HUES64 (cell line): ENCODE results near the gene A2M.

ENCODE experiments used
- H3K27ac ChIP-seq: 2 replicates; pipeline ENCODE4 v1.7.0; 2013; ENCODE audit warnings: low read depth, low read length, inconsistent platforms
- H3K27me3 ChIP-seq: 2 replicates; pipeline ENCODE4 v1.6.1; 2013; ENCODE audit warnings: mild to moderate bottlenecking, low read length; ENCODE audit not compliant: insufficient read depth
- H3K36me3 ChIP-seq: 2 replicates; pipeline ENCODE4 v1.6.1; 2013; ENCODE audit warnings: mild to moderate bottlenecking, low read length; ENCODE audit not compliant: insufficient read depth
- H3K4me1 ChIP-seq: 2 replicates; pipeline ENCODE4 v1.6.1; 2013; ENCODE audit warnings: mild to moderate bottlenecking, low read length, moderate library complexity; ENCODE audit not compliant: insufficient read depth
- H3K4me3 ChIP-seq: 2 replicates; pipeline ENCODE4 v1.5.1; 2013; ENCODE audit warnings: mild to moderate bottlenecking, low read length, moderate library complexity
- H3K9ac ChIP-seq: 2 replicates; pipeline ENCODE4 v1.6.1; 2013; ENCODE audit warnings: mild to moderate bottlenecking, low read depth, low read length
- H3K9me3 ChIP-seq: 2 replicates; pipeline ENCODE4 v1.6.1; 2013; ENCODE audit warnings: low read depth, low read length; ENCODE audit not compliant: insufficient read depth
- WGBS: fragments of 150-250, 120-280 bp; methylation state at CpG from one replicate; pipeline ENCODE4 v1.1.7; 2013; ENCODE audit warnings: missing lambda C conversion rate; 5-methylcytosine and 5-hydroxymethylcytosine counted together

A2M gene

DNA sequence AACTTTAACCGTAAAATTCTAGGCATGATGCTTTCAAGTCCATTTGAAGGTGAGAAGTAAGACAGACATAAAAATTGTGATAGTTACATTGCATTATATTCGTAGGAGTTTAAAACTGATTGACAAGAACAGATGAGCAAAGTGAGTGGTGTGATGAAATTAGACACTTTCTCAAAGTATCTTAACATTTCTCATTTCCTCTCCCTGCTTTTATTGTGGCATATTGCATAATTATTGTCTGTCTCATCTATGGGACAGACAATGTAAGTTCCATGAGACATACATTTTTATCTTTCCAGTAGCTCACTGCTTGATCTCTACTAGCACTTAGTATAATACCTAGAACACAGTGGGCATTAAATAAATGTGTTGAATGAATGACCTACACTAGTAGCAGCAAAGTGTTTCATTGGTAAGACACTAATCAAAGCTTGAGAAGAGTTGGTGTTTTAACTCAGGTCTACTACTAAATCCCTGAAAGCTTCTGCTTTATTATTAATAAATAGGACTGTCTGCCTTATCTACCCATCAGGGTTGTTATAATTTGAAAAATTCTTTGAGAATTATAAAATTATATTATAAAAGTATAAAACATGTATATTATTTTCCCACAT is 19.0 kb downstream of the A2M start:
- WGBS, result 91% methylated on average over 2 of the region's 2 CpGs
- Histone ChIP-seq H3K9me3 (no peaks in the 10 kb centered on the region), H3K4me1 (no peaks in the 10 kb centered on the region), H3K36me3 (no peaks in the 10 kb centered on the region), H3K27ac (no peak overlapping the region), H3K4me3 (no peak overlapping the region), H3K27me3 (no peaks in the 10 kb centered on the region), H3K9ac (no peak overlapping the region)

DNA sequence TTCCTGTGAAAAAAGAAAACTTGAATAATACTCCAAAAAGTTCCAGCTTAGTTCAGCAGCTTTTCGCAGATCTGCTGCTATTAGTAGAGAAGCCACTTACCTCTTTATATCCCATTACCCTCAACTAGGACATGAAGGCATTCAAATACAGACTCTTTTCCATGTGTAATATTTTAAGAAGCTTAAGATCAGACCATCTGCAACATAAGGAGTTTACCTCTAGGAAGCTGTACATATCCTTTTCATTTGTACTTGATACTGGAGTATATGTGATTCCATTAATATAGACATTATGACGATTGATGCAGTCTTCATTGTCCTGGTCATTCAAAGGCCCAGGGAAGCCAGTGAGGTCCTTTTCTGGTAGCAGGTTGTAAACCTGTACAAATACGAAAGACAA is 20.4 kb downstream of the A2M start:
- no peak overlapping the region for H3K27ac ChIP-seq
- WGBS, result 100% methylated on average over 3 of the region's 3 CpGs
- no peaks in the 10 kb centered on the region for H3K36me3 ChIP-seq
- H3K27me3 ChIP-seq, result no peaks in the 10 kb centered on the region
- no peaks in the 10 kb centered on the region for H3K9me3 ChIP-seq
- H3K9ac ChIP-seq, result no peak overlapping the region
- no peak overlapping the region for H3K4me3 ChIP-seq
- H3K4me1 ChIP-seq, result no peaks in the 10 kb centered on the region

DNA sequence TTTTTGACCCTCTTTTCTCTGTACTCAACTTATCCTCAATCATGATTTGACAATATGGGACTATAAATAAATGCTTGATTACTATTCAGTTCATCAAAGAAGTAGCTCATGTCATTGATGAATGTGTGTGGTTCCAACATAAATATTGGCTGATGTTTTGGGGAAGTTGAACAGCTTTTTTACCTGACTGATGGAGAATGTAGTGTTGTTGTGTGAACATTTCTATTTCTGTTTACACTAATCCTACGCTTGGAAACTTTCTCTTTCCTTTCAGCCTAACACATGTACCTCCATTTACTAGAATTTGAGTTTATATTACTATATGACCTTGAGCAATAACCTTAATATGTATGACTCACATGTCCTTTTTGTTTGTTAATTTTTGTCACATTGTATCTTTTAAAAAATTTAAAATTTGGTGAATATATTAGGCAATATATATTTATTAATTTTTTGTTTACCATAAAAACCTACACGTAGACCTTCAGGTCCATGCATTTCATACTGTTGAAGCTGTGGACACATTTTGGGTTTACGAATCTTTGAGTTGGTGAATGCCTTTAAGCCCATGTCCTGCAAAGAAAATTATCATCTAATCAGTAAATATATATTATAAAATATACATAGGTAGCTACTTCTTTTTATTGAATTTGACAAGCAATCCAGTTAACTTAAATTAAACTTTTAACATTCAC is 21.1 kb downstream of the A2M start:
- Histone ChIP-seq H3K27me3 (no peaks in the 10 kb centered on the region), H3K9ac (no peak overlapping the region), H3K4me3 (no peak overlapping the region), H3K27ac (no peak overlapping the region), H3K9me3 (no peaks in the 10 kb centered on the region), H3K4me1 (no peaks in the 10 kb centered on the region), H3K36me3 (no peaks in the 10 kb centered on the region)
- WGBS, result 80% methylated on average over 1 of the region's 3 CpGs

DNA sequence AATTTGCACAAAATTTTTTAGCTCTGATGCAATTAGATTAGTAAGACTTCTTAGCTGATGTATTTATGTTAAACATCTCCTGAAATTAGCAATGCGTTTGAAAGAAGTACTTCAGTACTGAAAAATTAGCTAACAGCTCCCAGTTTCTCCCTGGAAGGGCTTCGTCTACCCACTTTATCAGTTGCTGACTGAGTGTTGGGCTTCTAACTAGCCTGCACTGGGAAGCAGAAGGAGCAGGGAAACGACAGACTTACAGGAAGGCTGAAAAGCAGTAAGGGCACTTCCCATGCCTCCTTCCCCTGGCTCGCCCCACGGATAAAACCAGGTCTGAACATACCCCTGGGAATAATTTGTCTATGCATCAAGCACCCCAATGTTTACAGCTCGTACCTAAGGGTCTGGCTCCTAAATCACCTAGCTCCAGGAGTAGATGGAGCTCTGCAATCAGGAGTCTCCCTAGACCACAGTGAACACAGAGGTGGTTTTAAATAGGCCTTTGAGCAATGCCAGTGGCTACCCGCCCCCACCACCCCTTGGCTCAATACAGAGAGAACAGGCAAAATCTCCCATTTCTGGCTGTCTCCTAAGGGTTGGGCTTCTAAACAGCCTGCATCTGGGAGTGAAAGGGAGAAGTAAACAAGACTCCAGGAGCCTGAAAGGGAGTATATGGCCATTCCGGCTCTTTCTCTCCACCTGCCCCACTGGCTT is 23.7 kb downstream of the A2M start:
- Histone ChIP-seq H3K4me1 (no peaks in the 10 kb centered on the region), H3K4me3 (no peak overlapping the region), H3K27me3 (no peaks in the 10 kb centered on the region), H3K36me3 (no peaks in the 10 kb centered on the region), H3K9ac (no peak overlapping the region), H3K27ac (no peak overlapping the region), H3K9me3 (no peaks in the 10 kb centered on the region)
- WGBS, result 85% methylated on average over 8 of the region's 8 CpGs

DNA sequence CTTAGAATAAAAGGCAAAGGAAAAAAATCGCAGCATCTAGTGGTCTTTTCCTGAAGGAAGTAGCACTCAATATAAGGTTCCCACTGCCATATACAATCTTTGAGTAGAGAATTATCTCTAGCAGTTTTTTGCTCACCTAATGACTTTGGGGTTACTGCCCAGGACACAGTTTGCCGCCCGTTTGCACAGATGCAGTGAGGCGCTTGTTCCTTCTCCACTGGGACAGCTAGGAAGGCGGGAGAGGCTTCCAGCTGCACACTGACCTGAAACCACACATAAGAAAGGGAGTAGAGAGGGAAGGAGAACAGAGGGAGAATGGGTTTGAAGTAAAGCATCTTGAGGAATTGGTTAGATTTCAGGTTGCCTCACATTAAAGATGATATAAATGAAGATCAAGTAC is 25.5 kb downstream of the A2M start:
- no peaks in the 10 kb centered on the region for H3K4me1 ChIP-seq
- H3K4me3 ChIP-seq, result no peak overlapping the region
- WGBS, result 95% methylated on average over 5 of the region's 5 CpGs
- no peak overlapping the region for H3K9ac ChIP-seq
- no peaks in the 10 kb centered on the region for H3K9me3 ChIP-seq
- no peak overlapping the region for H3K27ac ChIP-seq
- H3K27me3 ChIP-seq, result no peaks in the 10 kb centered on the region
- H3K36me3 ChIP-seq, result no peaks in the 10 kb centered on the region

DNA sequence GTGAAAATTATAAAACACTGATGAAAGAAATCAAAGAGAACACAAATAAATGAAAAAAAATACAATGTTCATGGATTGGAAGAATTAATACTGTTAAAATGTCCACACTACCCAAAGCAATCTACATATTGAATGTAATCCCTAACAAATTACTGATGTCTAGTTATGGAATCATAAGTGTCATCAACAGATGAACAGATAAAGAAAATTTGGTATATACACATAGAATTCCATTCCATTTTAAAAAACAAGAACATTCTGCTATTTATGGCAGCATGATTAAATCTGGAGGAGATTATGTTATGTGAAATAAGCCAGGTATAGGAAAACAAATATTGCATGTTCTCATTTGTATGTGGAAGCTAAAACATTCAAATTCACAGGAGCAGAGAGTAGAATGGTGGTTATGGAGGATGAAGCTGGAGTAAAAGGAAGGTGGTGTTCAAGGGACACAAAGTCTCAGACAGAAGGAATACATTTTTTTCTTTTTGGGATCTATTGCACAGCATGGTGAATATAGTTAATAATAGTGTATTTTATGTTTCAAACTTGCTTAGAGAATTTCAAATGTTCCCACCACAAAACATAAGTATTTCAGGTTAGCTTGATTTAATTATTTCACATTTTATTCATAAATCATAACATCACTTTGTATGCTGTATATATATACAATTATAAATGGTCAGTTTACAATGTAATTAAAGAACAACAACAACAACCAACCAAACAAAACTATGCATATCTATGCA is 28.5 kb downstream of the A2M start:
- Histone ChIP-seq H3K36me3 (no peaks in the 10 kb centered on the region), H3K9me3 (peaks cover 18% of the 10 kb centered on the region), H3K27ac (no peak overlapping the region), H3K27me3 (no peaks in the 10 kb centered on the region), H3K4me3 (no peak overlapping the region), H3K4me1 (no peaks in the 10 kb centered on the region), H3K9ac (no peak overlapping the region)

DNA sequence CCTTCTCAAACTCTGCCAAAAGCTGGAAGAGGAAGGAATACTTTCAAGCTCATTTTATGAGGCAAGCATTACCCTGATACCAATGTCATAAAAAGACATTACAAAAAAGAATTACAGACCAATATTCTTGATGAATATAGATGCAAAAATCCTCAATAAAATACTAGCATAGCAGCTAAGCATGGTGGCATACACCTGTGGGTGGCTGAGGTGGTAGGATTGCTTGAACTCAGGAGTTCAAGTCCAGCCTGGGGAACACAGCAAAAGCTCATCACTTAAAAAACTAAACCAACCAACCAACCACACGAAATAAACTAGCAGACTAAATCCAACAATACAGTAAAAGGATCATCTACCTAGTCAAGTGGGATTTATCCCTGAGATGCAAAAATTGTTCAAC is 29.6 kb downstream of the A2M start:
- H3K27ac ChIP-seq, result no peak overlapping the region
- no peak overlapping the region for H3K4me3 ChIP-seq
- no peaks in the 10 kb centered on the region for H3K27me3 ChIP-seq
- no peaks in the 10 kb centered on the region for H3K36me3 ChIP-seq
- H3K9ac ChIP-seq, result no peak overlapping the region
- H3K9me3 ChIP-seq, result peaks cover 27% of the 10 kb centered on the region
- no peaks in the 10 kb centered on the region for H3K4me1 ChIP-seq
- WGBS, result 65% methylated on average over 1 of the region's 1 CpG

DNA sequence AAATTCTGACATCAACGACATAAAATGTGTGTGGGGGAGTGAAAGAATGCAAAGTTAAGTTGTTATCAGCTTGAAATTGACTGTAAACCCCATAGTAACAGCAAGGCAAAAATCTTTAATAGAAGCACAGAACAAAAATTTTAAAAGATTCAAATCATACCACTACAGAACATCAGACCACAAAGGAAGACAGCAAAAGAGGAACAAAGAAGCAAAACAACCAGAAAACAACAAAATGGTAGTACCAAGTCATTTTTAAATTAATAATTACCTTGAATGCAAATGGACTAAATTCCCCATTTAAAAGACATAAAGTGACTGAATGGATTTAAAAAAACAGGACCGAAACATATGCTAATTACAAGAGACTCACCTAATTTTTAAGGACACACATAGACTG is 31.3 kb downstream of the A2M start:
- no CpG with 5 or more reads among the region's 2 CpGs for WGBS
- Histone ChIP-seq H3K27ac (no peak overlapping the region), H3K4me3 (no peak overlapping the region)

DNA sequence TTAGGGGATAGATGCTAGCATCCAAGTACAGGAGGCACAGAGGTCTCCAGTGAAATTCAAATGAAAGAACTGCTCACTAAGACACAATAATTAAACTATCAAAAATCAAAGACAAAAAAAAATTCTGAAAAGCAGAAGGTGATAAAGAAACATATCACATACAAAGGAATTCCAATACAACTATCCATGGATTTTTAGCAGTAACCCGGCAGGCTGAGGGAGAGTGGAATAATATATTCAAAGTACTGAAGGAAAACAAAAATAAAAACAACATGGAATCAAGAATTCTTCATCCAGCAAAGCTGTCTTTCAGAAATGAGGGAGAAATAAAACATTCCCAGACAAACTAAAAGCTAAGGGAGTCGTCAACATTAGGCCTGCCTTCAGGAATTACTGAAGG is 31.9 kb downstream of the A2M start:
- Histone ChIP-seq H3K4me1 (no peaks in the 10 kb centered on the region), H3K9ac (no peak overlapping the region), H3K4me3 (no peak overlapping the region), H3K27me3 (no peaks in the 10 kb centered on the region), H3K36me3 (no peaks in the 10 kb centered on the region), H3K9me3 (peaks cover 27% of the 10 kb centered on the region), H3K27ac (no peak overlapping the region)
- WGBS, result 100% methylated on average over 1 of the region's 2 CpGs

More for the DNA sequence above, 31.3 kb downstream of the A2M start:
- no peak overlapping the region for H3K9ac ChIP-seq
- no peaks in the 10 kb centered on the region for H3K36me3 ChIP-seq
- H3K27me3 ChIP-seq, result no peaks in the 10 kb centered on the region
- peaks cover 27% of the 10 kb centered on the region for H3K9me3 ChIP-seq
- no peaks in the 10 kb centered on the region for H3K4me1 ChIP-seq

DNA sequence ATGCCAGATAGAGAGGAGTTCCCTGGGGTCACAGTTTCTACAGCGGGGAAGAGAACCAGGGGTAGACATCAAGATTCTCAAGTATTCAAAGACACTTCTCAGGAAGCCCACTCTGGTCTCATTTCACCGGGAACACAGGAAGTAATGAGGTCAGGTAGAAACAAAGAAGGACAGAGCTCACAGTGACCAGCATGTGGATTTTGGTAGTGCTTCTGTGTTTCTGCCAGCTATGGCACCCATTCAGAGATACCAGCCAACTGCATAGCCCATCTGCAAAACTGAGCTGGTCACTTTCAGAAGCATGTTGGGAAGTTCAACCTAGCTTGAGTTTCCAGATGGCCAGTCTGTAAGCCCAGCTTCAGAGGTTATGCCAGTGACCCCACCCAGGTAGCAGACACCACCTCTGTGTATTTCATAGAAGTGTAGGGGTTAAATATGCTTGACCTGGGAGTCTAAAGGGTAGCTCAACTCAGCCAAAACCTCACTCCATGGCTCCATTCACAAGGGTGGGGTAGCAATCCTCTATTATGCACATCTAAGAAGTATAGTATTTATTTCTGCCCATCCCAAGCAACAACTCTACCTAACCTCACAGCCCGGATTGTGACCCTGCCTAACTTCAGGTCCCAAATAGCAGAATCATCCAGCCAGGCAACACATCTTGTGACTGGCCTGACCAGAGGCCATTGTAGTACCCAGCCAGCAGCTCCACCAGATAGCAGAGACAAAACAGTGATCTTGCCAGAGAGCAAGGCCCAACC is 33.9 kb downstream of the A2M start:
- WGBS, result 96% methylated on average over 3 of the region's 3 CpGs
- no peak overlapping the region for H3K27ac ChIP-seq
- no peak overlapping the region for H3K9ac ChIP-seq
- no peaks in the 10 kb centered on the region for H3K36me3 ChIP-seq
- no peaks in the 10 kb centered on the region for H3K4me1 ChIP-seq
- peaks cover 27% of the 10 kb centered on the region for H3K9me3 ChIP-seq
- no peak overlapping the region for H3K4me3 ChIP-seq
- no peaks in the 10 kb centered on the region for H3K27me3 ChIP-seq
